SK-N-MC (cell line): ENCODE data around the gene MPHOSPH9.

Source experiments
- EZH2 ChIP-seq: fragments of 200-600 bp; sonication (generic); IDR thresholded peaks from one replicate; pipeline ENCODE4 v1.6.1; 2017; ENCODE audit warnings: antibody characterized with exemption
- POLR2AphosphoS5 ChIP-seq: IDR thresholded peaks from 2 replicates; pipeline ENCODE4 v1.6.1; 2012; ENCODE audit warnings: mild to moderate bottlenecking, low read depth, low read length, borderline replicate concordance

- TF ChIP-seq POLR2AphosphoS5 (no peak), EZH2 (no peak)
Observed at GRCh38 chr12:123245678-123246077, 12.7 kb upstream of the MPHOSPH9 start.
